Esophagus squamous epithelium (tissue), 4 donors: ENCODE results near the gene PARP12.

ENCODE experiments used
- POLR2A ChIP-seq, 4 donors: fragments of 450-650 bp; IDR thresholded peaks; one replicate each; pipeline ENCODE4 v1.6.1; 2017; ENCODE audit warnings: antibody characterized with exemption in 4 of 4, mild to moderate bottlenecking in 4 of 4, moderate library complexity in 3 of 4
- TF ChIP-seq, protein P1 (sequence below), 6 experiments: fragments of 450-650 bp in 4 of 6; fragments of 200-600 bp in 2 of 6; sonication (generic) in 2 of 6; IDR thresholded peaks; one replicate each; pipeline ENCODE4 v1.5.1; 2016 to 2019; ENCODE audit warnings: antibody characterized with exemption in 6 of 6, mild to moderate bottlenecking in 4 of 6, moderate library complexity in 4 of 6

DNA sequence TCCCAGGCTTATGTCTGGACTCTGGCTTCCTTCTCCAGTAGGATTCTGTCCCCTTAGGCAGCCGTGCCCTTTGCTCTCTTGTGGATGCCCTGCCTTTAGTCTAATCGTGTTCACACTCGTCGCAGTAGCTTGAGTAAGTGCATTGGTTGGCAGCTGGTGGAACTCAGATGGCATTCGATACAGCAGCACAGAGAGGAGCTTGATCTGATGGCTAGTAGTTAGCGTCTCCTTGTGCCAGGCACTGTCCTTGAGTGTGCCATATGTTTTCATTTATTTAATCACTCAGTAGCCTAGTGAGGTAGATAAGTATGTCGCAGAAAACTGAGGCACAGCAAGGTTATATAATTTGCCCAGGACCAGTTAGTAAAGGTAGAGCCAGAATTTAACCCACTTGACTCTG, 18.2 kb upstream of the PARP12 start:
- TF ChIP-seq, protein P1, sequence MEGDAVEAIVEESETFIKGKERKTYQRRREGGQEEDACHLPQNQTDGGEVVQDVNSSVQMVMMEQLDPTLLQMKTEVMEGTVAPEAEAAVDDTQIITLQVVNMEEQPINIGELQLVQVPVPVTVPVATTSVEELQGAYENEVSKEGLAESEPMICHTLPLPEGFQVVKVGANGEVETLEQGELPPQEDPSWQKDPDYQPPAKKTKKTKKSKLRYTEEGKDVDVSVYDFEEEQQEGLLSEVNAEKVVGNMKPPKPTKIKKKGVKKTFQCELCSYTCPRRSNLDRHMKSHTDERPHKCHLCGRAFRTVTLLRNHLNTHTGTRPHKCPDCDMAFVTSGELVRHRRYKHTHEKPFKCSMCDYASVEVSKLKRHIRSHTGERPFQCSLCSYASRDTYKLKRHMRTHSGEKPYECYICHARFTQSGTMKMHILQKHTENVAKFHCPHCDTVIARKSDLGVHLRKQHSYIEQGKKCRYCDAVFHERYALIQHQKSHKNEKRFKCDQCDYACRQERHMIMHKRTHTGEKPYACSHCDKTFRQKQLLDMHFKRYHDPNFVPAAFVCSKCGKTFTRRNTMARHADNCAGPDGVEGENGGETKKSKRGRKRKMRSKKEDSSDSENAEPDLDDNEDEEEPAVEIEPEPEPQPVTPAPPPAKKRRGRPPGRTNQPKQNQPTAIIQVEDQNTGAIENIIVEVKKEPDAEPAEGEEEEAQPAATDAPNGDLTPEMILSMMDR (IDR thresholded peaks at IDR 0.05): no peak
- no peak for TF ChIP-seq POLR2A (IDR thresholded peaks at IDR 0.05)
